K562 (cell line): ENCODE data around the gene AMZ2. TPM values are rescaled to one million over a fixed set of nuclear protein-coding genes. Genes with fewer than 3 reads are reported as not detected.

ENCODE experiments used
- BCLAF1 ChIP-seq, 2 experiments: fragments of 450-650 bp in 1 of 2; IDR thresholded peaks; 2 replicates each; pipeline ENCODE4 v1.6.1; 2011 to 2017; ENCODE audit warnings: low read depth in 2 of 2, antibody characterized with exemption in 1 of 2, borderline replicate concordance in 1 of 2, low read length in 1 of 2, mild to moderate bottlenecking in 1 of 2, mixed read lengths in 1 of 2; ENCODE audit not compliant: control insufficient read depth in 1 of 2
- CXXC5 ChIP-seq: fragments of 250-450 bp; sonication (Bioruptor Pico); IDR thresholded peaks from 2 replicates; pipeline ENCODE4 v1.8.0; 2022; ENCODE audit warnings: inconsistent platforms, mild to moderate bottlenecking, moderate library complexity
- HNRNPUL1 ChIP-seq: fragments of 200-400 bp; formaldehyde crosslinking; IDR thresholded peaks from 2 replicates; pipeline ENCODE4 v1.6.1; 2017; ENCODE audit warnings: low read length
- MTA2 ChIP-seq: fragments of 450-650 bp; IDR thresholded peaks from 2 replicates; pipeline ENCODE4 v1.6.1; 2016; ENCODE audit warnings: low read depth
- MTA3 ChIP-seq: fragments of 450-650 bp; formaldehyde crosslinking; IDR thresholded peaks from 2 replicates; pipeline ENCODE4 v1.6.1; 2017; ENCODE audit warnings: mild to moderate bottlenecking, borderline replicate concordance
- NR2F6 ChIP-seq: fragments of 450-650 bp; formaldehyde crosslinking; IDR thresholded peaks from 2 replicates; pipeline ENCODE4 v1.4.0; 2020; ENCODE audit warnings: mild to moderate bottlenecking
- NR4A1 ChIP-seq, 2 experiments: fragments of 250-450 bp in 1 of 2; fragments of 450-650 bp in 1 of 2; sonication (Bioruptor Pico) in 1 of 2; IDR thresholded peaks; 2 replicates each; pipeline versions ENCODE4 v1.4.0 to v1.6.1; 2016 to 2020; ENCODE audit warnings: mild to moderate bottlenecking in 2 of 2, missing compliant biosample characterization in 1 of 2, missing genetic modification characterization in 1 of 2, moderate library complexity in 1 of 2
- RBM14 ChIP-seq: fragments of 200-400 bp; formaldehyde crosslinking; IDR thresholded peaks from 2 replicates; pipeline ENCODE4 v1.6.1; 2018; ENCODE audit warnings: low read depth, mild to moderate bottlenecking, low read length, moderate library complexity, borderline replicate concordance; ENCODE audit not compliant: insufficient read depth
- SMARCA4 ChIP-seq: fragments of 450-650 bp; IDR thresholded peaks from 2 replicates; pipeline ENCODE4 v1.6.1; 2016
- SUPT5H ChIP-seq: fragments of 450-650 bp; IDR thresholded peaks from 2 replicates; pipeline ENCODE4 v1.6.1; 2016
- ZNF174 ChIP-seq: fragments of 250-450 bp; sonication (Bioruptor Pico); IDR thresholded peaks from 2 replicates; pipeline ENCODE4 v1.4.0; 2020; ENCODE audit warnings: mild to moderate bottlenecking
- ZNF445 ChIP-seq: fragments of 250-450 bp; sonication (Bioruptor Pico); IDR thresholded peaks from 2 replicates; pipeline ENCODE4 v1.4.0; 2020; ENCODE audit warnings: low read depth, mild to moderate bottlenecking, moderate library complexity
- polyA plus RNA-seq, 8 experiments: library from polyadenylated mRNA; depleted of rRNA in 4 of 8; stranded (reverse) in 5 of 8; unstranded in 3 of 8; fragments of >200 nt; fragmentation: Nextera tagmentation in 2 of 8; fragmentation: Illumina TruSeq in 1 of 8; extraction: Ambion mirVana in 2 of 8; extraction: Trizol in 1 of 8; gene quantifications; 2 replicates each; pipeline versions ENCODE4 v1.2.1 to v1.2.3, GENCODE V29; 2011 to 2014; ENCODE audit warnings: inconsistent platforms in 1 of 8, missing spikeins in 1 of 8
- total RNA-seq, 7 experiments: library from RNA; depleted of rRNA in 6 of 7; stranded (reverse); fragments of >200 nt in 6 of 7; fragmentation: Illumina TruSeq in 2 of 7; extraction: Trizol in 2 of 7; gene quantifications; 2 replicates each; pipeline versions ENCODE4 v1.2.1 to v1.2.3, GENCODE V29; 2011 to 2021; ENCODE audit warnings: low replicate concordance in 1 of 7
- TF ChIP-seq, protein P1 (sequence below): fragments of 250-450 bp; sonication (Bioruptor Pico); IDR thresholded peaks from 2 replicates; pipeline ENCODE4 v1.9.0; 2021; ENCODE audit warnings: mild to moderate bottlenecking

Gene AMZ2
- total and polyA plus RNA-seq, 9 of the 15 experiments (the other 6 are each of a cell fraction or from before 2014, with no cell fraction given): 22.6 to 92.2 (median 52.6) TPM

DNA sequence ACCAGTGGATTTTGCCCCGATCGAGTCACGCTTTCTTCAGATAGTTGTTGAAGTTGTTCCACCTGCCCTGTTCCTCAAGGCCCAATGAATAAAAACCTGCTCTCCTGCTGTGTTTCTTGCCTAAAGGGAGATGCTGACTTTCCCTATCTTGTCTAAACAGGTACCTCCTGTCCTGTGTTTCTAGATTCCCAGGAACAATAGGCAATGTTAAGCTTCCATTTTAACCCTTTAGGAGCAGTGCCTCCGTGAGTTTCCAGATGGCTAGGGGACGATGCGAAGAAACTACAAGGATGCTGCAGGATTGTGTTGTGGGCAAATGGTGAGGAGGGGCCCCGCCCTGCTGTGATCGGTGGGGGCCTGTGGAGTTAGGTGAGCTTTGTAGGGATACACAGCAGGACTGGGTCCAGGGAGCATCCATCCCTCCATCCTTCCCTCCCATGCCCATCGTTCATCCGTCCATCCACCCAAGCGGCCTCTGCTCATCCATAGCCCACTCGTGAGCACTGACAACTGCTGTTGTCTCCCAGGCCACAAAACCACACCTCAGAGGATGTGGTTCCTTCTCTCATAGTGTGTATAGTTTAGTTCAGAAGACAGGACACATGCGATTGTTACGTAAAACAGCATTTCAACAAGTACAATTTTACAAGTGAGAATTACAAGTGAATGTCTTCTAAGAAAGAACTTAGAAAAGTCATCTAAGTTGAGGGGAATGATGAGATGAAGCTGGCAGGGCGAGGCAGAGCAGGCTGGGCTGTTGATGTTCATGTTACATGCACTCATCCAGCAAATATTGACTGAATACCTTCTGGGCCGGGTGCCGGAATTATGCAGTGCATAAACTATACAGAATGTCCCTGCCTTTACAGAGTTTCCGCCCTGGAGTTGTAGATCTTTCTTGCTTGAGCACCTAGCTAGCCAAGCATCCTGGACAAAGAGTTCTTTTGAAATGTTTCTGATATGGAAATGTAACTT lies 48.7 kb downstream of the AMZ2 start (continued):
- TF ChIP-seq BCLAF1 (IDR thresholded peaks at IDR 0.05; ENCODE audit: borderline replicate concordance in 1 of 2, control insufficient read depth in 1 of 2, low read depth in 2 of 2, low read length in 1 of 2): no peak
- TF ChIP-seq NR2F6 (CRISPR knock-in tag): no peak
- no peak for TF ChIP-seq ZNF445 (CRISPR knock-in tag)
- no peak for TF ChIP-seq NR4A1 (CRISPR knock-in tag; IDR thresholded peaks at IDR 0.05)
- TF ChIP-seq NR4A1 (tag; IDR thresholded peaks at IDR 0.05): no peak
- no peak for TF ChIP-seq MTA2
- no peak for TF ChIP-seq HNRNPUL1
- no peak for TF ChIP-seq SUPT5H
- TF ChIP-seq CXXC5: no peak
- no peak for TF ChIP-seq SMARCA4
- TF ChIP-seq RBM14: no peak
- TF ChIP-seq MTA3: no peak
- TF ChIP-seq, protein P1, sequence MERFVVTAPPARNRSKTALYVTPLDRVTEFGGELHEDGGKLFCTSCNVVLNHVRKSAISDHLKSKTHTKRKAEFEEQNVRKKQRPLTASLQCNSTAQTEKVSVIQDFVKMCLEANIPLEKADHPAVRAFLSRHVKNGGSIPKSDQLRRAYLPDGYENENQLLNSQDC (CRISPR knock-in tag): no peak
- TF ChIP-seq ZNF174: no peak
